ENCODE measurements around the gene TRMT1.
A peak's percentile ranks its signal among the peaks of the same experiment; 100 is the strongest.

Gene TRMT1

GRCh38 chr19:13090511-13091231 is 25.9 kb downstream of the TRMT1 start:
- no peak for DNase-seq (ENCODE audit: low spot score)

GRCh38 chr19:13089857-13090507 is 26.6 kb downstream of the TRMT1 start:
- no peak for DNase-seq (ENCODE audit: low spot score)

GRCh38 chr19:13089139-13089856 is 27.2 kb downstream of the TRMT1 start:
- DNase-seq (ENCODE audit: low spot score): peak; percentile 29

- peak; percentile 9 for DNase-seq (ENCODE audit: low spot score)
These were observed 28.6 kb downstream of the TRMT1 start for GRCh38 chr19:13087795-13088537.

GRCh38 chr19:13087295-13087694 is 29.2 kb downstream of the TRMT1 start:
- no peak for DNase-seq (ENCODE audit: low spot score)

- DNase-seq (ENCODE audit: low spot score): no peak
These were observed 30.2 kb downstream of the TRMT1 start for GRCh38 chr19:13086341-13086740.

GRCh38 chr19:13085666-13086065 is 30.9 kb downstream of the TRMT1 start:
- no peak for DNase-seq (ENCODE audit: low spot score)

- DNase-seq (ENCODE audit: low spot score): no peak
These were observed 32.9 kb downstream of the TRMT1 start for GRCh38 chr19:13083627-13084026.

- no peak for DNase-seq (ENCODE audit: low spot score)
These were observed 33.5 kb downstream of the TRMT1 start for GRCh38 chr19:13083008-13083404.

- DNase-seq (ENCODE audit: low spot score): no peak
These were observed 34.1 kb downstream of the TRMT1 start for GRCh38 chr19:13082192-13083007.

GRCh38 chr19:13079542-13079986 is 37.0 kb downstream of the TRMT1 start:
- no peak for DNase-seq (ENCODE audit: low spot score)

GRCh38 chr19:13078897-13079541 is 37.5 kb downstream of the TRMT1 start:
- no peak for DNase-seq (ENCODE audit: low spot score)

GRCh38 chr19:13078381-13078780 is 38.2 kb downstream of the TRMT1 start:
- no peak for DNase-seq (ENCODE audit: low spot score)

GRCh38 chr19:13077240-13077639 is 39.3 kb downstream of the TRMT1 start:
- no peak for DNase-seq (ENCODE audit: low spot score)

- DNase-seq (ENCODE audit: low spot score): no peak
These were observed 39.8 kb downstream of the TRMT1 start for GRCh38 chr19:13076787-13077186.

- no peak for DNase-seq (ENCODE audit: low spot score)
These were observed 40.2 kb downstream of the TRMT1 start for GRCh38 chr19:13076320-13076719.

GRCh38 chr19:13074378-13074777 is 42.2 kb downstream of the TRMT1 start:
- no peak for DNase-seq (ENCODE audit: low spot score)

GRCh38 chr19:13073263-13073662 is 43.3 kb downstream of the TRMT1 start:
- no peak for DNase-seq (ENCODE audit: low spot score)

GRCh38 chr19:13072188-13072908 is 44.2 kb downstream of the TRMT1 start:
- DNase-seq (ENCODE audit: low spot score): no peak

Measured in kidney tubule cell (primary cell).